Inferior parietal cortex (tissue), 1 donor: ENCODE results near the gene SOCS7.

ENCODE experiments used
- DNase-seq: peaks from one replicate; pipeline ENCODE4 v3.0.0-alpha.2; 2016; ENCODE audit errors: extremely low spot score

Gene SOCS7

GRCh38 chr17:38351412-38352222, at the start of gene SOCS7:
Gene SOCS7 (plus strand): TSS chr17:38351844. CDS start chr17:38352053, 209 bp downstream.
- DNase-seq = peak; percentile 92

DNA sequence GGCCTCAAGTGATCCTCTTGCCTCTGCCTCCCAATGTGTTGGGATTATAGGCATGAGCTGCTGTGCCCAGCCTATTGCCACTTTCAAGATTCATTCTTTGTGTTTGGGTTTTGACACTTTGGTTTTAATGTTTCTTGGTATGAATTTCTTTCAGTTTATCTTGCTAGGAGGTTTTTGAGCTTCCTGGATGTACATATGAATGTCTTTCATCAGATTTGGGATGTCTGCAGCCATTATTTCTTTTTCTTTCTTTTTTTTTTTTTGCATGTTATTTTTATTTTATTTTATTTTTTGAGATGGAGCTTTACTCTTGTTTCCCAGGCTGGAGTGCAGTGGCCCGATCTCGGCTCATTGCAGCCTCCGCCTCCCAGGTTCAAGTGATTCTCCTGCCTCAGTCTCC, 36.1 kb upstream of the SOCS7 start:
- DNase-seq = no peak

GRCh38 chr17:38317081-38317480, 34.6 kb upstream of the SOCS7 start:
- no peak for DNase-seq

- DNase-seq = no peak
These were observed 31.2 kb upstream of the SOCS7 start for GRCh38 chr17:38320482-38320881.

- peak; percentile 72 for DNase-seq
These were observed 29.4 kb upstream of the SOCS7 start for GRCh38 chr17:38322156-38322779.

GRCh38 chr17:38322897-38323296, 28.7 kb upstream of the SOCS7 start:
- DNase-seq = no peak

- no peak for DNase-seq
These were observed 27.4 kb upstream of the SOCS7 start for GRCh38 chr17:38324141-38324697.

DNA sequence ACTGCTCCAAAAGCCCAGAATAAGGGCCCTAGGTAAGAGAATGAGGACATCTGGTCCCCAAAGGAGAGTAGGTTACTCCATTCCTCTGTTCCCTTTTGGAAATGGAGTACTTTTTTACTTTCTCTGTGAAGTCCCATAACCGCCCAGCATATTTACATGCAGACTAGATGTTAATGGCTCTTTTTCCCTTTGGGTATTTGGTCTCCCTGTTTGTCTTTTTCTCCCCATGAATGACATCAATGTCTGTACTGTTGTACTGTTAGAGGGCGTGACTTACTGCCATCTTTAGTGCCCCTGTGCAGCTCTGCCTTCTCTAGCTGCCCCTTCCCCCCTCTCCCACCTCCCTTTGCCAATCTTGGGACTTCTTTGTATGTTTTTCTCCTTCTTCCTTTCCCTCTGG, 26.9 kb upstream of the SOCS7 start:
- DNase-seq = no peak

DNA sequence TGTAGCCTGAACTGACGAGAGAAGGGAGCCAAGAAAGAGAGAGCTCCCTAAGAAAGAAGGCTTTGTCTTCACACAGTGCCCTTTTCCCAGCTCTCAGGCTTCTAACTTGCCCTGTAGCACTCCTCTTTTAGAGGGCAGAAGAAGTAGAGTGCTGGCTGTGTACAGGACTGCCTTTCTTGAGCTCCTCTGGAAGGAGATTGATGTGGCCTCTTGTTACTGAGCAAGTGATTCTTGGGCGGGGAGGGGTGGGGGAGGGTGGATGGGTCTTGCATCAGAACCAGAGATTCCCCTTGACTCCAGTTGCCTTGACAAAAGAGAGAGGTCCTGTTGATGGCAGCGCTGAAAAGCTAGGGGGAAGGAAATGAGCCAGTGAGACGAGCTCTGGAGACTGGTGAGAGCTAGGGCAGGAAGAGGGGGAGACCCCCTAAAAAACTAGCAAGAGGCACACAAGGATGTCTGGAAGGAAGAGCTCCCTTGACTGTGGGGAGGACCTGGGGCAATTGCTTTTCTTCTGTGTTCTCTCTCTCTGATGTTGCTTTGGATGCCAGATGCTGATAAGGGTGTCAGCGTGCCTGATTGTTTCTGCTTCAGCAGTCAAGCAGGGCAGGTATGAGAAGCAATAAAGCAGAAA, 26.3 kb upstream of the SOCS7 start:
- no peak for DNase-seq

- no peak for DNase-seq
These were observed 24.4 kb upstream of the SOCS7 start for GRCh38 chr17:38326996-38327792.

DNA sequence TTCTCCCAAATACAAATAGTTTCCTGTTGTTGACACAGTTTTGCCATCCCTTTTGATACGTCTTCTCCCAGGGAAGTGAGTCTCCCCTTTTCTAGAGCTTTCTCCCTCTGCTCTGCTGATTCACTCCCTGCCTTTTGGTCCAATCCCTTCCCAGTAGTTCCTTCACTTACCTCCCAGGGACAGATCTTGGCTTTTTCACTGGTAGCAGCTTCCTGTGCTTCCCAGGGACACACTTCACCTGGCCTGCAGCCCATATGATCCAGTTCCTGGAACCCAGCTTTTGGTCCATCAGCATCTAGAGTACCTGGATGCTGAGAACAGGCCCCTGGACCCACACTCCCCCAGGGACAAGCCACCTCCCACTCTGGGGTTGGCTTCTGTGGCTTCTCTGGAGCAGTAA, 23.7 kb upstream of the SOCS7 start:
- no peak for DNase-seq

- DNase-seq = no peak
These were observed 23.0 kb upstream of the SOCS7 start for GRCh38 chr17:38328620-38329019.

- DNase-seq = no peak
These were observed 22.4 kb upstream of the SOCS7 start for GRCh38 chr17:38329284-38329683.

DNA sequence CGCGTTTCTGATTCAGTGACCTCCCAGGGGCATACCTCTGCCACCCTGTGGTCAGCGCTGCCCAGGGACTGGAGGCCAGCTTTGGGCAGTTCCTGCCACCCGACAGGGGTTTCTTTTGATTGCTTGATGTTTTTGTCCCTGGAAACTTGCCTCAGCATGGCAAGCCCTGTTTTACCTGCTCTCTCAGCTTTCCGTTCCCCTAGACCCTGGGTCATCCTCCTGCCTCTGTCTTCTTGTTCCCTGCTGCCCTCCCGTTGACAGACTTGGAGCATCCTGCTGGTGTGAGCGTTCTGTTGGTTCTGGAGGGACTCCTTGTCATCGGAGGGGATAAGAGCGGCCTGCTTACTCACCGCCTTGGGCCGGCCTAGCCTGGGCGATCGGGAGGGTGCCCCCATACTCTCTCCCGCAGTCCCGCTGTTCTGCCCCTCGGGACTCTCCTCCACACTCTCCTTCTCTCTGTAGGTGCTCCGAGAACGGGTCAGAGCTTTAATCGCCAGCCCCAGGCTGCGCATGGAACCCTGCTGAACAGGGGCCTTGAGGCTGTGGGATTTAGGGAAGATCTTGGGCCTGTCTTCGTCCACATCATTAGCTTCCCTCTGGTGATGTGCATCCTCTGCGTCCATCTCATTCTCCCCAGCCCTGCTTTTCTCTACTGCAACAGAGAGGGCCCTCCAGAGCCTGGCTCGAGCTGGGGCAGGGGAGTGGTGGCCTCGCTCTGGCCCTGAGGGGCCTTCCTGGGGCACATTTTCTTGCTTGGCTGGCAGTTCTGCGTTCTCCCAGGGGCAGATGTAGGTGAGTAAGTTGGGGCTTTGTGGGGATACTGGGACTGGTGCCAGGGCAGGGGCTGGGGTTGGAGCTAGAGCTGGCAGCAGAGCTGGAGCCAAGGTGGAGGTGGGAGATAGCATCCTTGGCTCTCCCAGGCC, 21.6 kb upstream of the SOCS7 start:
- DNase-seq = no peak

- DNase-seq = no peak
These were observed 20.7 kb upstream of the SOCS7 start for GRCh38 chr17:38330941-38331411.

DNA sequence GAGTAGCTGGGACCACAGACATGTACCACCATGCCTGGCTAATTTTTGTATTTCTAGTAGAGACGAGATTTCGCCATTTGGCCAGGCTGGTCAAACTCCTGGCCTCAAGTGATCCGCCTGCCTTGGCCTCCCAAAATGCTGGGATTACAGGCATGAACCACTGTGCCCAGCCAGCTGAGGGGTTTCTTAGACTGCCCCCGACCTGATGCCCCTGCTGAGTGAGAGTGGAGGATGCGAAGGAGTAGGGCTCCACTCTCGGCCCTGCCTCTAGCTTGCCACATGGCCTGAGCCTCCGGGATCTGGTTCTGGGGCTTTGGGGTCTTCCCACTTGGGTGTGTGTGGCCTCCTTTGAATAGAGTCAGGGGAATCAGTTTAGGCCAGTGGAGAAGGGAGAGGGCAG, 18.9 kb upstream of the SOCS7 start:
- no peak for DNase-seq

DNA sequence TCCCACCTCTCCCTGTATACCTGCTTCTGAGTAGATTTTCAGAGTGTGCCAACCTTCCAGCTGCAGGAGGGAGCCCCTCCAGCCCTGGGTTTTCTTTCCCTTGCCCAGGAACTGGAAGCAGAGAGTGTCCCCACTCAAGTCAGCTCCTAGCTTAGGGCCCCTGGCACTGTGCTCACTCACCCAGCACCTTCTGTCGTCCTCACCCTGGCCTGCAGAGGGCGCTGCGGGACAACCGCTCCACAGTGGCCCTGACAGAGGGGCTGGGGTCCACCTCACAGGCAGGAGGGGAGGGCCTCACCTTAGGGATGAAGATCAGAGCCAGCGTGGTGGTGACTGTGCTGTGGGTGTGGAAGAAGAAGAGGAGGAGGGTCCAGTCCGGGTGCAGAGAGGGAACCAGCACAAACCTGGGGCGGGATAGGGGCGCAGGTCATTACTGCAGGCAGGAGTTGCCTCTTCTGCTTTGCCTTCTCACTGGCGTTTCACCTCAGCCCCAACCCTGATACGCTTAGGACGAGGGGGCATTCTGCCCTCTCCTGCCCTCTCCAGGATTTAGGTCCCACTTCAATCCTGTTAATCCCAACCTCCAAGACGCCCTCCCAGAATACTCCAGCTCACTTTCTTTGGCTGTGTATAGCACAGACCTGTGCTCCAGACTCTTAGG, 17.9 kb upstream of the SOCS7 start:
- no peak for DNase-seq

DNA sequence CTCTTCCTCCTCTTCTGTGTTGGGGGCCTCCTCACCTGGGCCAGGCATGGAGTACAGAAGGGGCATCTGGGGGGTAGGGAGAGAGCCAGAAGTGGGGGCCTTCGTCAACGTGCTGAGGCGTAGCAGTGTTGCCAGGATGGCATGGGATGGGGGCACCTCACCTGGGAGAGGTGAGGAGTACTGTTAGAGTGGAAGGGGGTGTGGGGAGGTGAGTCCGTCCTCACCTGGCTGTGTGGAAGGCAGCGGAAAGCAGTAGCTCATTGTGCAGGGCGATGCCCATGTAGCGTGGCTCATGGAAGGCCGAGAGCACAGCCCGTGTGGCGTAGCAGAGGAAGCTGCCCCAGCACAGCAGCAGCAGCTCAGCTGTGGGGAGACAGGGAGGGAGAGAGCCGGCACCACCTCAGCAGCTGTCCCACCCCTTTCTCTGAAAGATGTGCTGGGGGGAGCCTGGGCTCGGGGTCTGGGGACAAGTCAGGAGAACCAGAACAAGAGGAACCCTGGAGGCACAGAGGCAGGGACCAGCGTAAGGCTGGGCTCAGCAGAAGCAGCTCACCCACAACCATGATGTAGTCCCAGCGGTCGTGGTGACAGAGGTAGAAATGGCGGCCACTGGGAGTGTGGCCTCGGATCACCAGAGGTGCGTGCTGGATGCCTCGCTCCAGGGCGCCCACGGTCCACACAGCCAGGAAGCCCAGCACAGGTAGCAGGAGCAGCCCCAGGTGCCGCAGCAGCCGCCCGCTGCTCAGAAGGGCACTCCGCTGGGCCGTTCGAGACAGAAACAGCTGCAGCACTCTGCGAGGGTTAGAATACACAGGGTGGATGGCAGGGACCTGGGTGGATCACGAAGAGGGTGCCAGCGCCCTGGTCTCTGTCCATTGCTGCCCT, 16.9 kb upstream of the SOCS7 start:
- no peak for DNase-seq

GRCh38 chr17:38336838-38337237, 14.8 kb upstream of the SOCS7 start:
- DNase-seq = no peak
